IPS-18c (cell line): ENCODE results near the gene FGFR2.
A peak's percentile ranks its signal among the peaks of the same experiment; 100 is the strongest.

Experiments used
- H3K4me3 ChIP-seq: 2 replicates; pipeline ENCODE4 v1.7.0; 2013; ENCODE audit warnings: low read depth, mild to moderate bottlenecking, low read length, moderate library complexity; ENCODE audit not compliant: insufficient read depth
- H3K9me3 ChIP-seq: one replicate; pipeline ENCODE4 v1.6.1; 2013; ENCODE audit warnings: mild to moderate bottlenecking, low read length, moderate library complexity; ENCODE audit not compliant: control insufficient read depth, insufficient read depth

The FGFR2 gene

DNA sequence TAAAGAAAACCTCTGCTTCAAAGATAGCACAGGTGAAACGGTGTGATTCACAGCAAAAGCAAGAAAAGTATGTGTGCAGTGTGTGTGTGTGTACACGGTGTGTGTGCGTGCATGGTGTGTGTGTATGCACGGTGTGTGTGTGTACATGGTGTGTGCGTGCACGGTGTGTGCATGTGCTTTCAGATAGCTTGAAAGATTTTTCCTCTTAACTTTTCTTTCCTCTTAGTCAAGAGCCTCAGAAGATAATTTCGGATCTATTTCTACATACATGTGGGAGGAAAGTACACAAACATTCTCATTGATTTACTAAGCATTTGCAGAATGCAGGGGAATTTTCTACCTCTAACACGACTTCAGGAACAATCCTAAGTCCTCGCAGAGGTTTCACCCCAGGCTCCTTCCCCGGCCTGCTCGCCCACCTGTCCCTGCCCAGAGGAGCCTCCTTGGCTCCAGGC is 2.9 kb downstream of the FGFR2 start:
- Histone ChIP-seq H3K9me3 (no peaks in the 10 kb centered on the region), H3K4me3 (peak overlapping the region; percentile 94)

DNA sequence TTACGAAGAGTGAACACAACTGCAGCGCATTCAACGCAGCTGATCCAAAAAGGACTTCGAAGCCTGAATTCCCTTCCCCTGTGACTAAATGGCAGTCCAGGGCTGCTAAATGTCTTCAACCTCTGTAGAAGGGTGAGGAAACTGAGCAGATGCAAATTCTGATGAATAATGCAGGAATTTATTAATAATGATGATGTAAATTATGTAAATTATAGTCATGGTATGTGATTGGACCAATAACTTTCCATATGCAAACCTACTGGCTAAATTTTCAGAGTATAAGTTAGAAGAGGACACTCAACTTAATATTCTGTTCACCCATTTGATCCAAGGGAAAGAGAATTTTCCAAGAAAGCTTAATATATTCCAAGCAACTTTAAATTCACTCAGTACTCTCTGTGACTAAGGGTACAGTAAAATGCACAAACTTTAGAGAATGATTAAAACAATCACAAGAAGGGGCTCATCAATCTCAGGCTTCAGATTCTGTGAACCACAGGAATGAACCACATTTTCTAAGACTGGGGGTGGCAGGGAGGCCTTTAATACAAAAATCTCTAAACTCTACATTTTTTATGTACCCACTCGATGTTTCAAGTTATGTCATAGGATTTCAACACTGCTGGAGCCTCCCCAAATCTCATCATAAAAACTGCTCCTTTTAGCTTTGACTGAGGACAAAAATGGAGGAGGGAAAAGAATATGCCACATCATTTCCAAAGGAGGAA is 3.5 kb downstream of the FGFR2 start:
- peak overlapping the region; percentile 94 for H3K4me3 ChIP-seq
- no peaks in the 10 kb centered on the region for H3K9me3 ChIP-seq

DNA sequence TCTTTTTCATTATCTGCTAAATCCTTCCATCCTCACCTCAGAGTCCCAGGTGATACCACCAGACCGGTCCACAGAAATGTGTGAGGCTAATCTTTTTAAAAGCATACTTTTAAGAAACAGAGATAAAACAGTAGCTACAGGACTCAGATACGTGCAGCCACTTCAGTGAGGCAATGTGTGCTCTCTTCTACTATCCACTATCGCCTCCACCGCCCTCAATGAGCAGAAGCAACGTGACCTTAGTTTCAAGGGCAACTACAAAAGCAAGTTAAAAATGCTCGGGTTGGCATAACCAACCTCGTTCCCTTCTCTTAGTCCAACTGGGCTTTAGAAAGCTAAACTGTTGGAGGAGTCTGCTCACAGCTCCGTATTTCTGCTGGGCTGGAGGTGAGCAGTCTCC is 4.2 kb downstream of the FGFR2 start:
- no peak overlapping the region for H3K4me3 ChIP-seq

DNA sequence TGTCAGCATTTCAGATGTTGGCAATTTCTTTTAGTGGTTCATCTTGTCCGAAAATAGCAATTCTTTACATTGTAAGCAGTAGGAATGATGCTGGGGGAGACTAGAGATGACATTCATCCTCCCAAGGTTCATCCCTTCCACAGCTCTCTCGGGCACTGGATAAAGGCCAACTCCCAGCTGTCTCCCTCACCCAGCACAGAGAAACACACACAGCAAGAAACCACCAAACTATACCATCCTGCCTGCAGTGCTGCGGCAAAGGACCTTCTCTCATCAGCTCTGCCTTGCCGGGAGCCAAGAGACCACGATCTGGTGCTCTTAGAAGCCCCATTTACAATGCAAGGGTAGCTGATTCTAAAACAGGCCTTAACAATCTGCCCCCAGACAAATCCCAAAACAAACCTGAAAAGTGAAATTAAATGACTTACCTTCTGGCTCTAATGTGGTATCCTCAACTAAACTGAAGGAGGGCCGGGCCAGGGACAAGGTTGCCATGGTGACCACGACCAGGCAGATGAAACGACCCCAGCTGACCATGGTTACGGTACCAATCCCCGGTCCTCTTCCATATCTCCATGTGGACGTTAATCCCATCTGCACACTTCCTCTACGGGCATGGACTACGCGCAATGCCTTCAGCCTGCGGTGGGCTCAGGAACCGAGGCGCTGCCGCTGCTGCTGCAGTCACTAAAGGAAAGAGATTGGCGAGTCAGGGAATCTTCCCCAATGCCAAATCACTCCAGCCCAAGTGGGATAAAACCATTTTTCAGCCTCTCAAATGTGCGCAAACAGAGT is 4.8 kb downstream of the FGFR2 start:
- H3K4me3 ChIP-seq: no peak overlapping the region
- no peaks in the 10 kb centered on the region for H3K9me3 ChIP-seq

More for the DNA sequence above, 4.2 kb downstream of the FGFR2 start:
- no peaks in the 10 kb centered on the region for H3K9me3 ChIP-seq

DNA sequence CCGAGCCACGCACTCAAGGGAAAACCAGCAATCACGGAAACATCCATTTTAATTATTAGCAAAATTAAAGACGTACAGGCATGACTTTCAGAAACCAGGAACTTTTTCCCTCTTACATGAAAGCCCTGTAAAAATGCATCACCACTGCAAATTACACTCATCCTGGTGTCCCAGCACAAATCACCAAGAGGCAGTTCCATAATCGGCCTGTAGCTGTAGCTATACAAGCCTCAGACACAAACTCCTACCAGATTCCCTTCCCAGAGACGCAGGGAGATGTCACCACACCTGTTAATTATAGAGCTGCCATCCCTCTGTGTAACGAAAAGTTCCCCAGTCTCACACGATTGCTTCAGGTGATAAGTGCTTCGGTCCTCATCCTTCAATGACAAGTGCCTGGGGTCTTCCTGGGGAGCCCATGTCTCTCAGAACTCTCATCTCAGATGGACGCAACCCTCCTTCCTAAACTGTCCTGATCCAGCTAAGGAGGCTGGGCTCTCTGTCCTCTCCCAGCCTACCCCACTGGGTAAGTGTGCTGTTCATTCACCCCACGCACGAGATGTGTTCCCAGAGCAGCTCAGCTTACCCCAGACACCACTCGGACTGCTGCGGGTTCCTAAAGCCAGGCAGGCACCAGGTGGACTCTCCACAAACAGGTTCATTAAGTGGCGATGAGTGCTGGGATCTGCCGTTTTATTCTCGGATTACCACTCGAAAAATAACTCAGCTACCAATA is 5.9 kb downstream of the FGFR2 start:
- Histone ChIP-seq H3K9me3 (no peaks in the 10 kb centered on the region), H3K4me3 (no peak overlapping the region)

DNA sequence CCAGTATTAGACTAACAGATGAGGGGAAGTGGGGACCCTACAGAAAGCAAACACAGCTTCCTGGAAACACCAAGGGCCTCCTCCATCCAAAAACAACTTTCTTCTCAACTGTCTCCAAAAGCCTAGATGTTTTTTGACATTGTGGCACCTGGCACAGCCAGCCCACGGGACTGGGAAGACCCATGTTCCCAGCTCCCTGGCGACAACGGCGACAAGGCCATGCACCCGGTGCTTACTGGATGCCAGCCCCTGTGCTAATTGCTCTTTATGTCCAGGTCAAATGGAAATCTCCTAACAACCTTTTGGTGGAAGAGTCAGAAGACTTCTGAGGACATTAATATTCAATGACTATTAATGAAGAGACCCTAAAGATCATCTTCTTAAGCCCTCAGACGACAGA is 7.1 kb downstream of the FGFR2 start:
- H3K9me3 ChIP-seq: no peaks in the 10 kb centered on the region
- H3K4me3 ChIP-seq: no peak overlapping the region

DNA sequence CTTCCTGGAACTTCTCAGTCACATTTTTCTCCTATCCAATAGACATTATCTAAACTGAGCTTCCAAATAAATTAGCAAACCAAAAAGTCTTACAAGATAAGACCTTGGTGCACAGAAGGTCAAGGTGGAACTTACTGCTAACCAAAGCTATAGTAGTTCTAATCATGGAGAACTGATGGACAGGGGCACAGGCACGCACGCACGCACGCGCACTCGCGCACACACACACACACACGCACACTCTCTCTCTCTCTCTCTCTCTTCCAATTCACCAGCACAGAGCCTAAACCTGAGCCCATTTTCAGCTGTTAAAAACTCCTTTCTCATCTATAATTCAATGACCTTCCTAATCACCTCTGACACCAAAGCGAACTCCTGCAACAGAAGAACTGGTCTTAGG is 7.5 kb downstream of the FGFR2 start:
- Histone ChIP-seq H3K4me3 (no peak overlapping the region), H3K9me3 (no peaks in the 10 kb centered on the region)

DNA sequence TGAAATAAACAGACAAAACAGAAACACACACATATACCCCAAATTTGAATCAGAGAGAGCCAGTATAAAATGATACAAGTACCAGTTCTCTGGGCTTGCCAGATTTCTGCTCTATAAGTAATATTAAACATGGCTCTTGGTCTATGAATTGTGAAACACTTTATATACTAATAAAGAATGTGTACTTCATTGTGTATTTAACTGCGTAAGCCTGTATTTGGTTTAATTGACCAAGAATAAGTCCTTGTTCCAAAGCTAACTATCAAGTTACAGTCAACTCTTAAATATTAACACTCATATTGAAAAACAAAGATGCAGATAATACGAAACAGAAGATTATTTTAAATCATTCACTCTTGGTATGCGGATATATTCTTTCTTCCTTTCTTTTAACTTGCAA is 8.7 kb downstream of the FGFR2 start:
- Histone ChIP-seq H3K9me3 (no peaks in the 10 kb centered on the region), H3K4me3 (no peak overlapping the region)

DNA sequence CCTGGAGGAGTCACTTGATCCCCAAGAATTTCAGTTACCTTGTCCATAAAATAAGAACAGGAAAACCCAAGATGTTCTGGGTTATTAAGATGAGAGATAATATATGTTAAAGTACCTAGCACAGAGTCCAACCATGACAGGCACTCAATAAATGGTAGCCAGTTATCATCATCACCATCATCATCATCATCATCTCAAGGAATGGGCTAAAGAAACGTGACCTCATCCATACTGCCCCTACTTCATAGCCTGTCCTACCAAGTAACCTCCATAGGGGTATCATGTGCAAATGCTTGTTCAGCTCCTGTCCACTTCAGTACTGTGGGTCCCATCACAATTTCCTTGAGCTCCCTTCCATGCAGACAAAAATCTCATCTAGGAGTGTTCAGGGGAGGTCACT is 14.4 kb downstream of the FGFR2 start:
- no peaks in the 10 kb centered on the region for H3K9me3 ChIP-seq
- no peak overlapping the region for H3K4me3 ChIP-seq

DNA sequence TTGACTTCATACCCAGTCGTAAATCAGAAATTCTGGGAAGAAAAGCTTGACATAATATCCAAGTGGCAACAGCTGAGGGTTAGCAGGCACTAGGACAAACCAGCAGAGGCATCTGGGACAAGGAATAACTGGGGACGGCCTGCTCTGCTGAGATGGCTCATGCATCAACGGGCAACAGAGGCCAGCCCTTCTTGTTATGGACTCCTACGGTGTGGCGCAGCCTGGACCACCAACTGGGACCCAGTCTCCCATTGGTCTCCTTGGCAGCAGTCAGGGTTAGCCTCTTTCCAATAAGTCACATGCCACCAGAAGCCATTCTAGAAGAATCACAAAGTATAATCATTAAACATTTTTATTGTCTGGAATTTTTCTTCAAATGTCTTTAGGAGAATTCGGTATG is 15.0 kb downstream of the FGFR2 start:
- H3K9me3 ChIP-seq: no peaks in the 10 kb centered on the region
- no peak overlapping the region for H3K4me3 ChIP-seq

DNA sequence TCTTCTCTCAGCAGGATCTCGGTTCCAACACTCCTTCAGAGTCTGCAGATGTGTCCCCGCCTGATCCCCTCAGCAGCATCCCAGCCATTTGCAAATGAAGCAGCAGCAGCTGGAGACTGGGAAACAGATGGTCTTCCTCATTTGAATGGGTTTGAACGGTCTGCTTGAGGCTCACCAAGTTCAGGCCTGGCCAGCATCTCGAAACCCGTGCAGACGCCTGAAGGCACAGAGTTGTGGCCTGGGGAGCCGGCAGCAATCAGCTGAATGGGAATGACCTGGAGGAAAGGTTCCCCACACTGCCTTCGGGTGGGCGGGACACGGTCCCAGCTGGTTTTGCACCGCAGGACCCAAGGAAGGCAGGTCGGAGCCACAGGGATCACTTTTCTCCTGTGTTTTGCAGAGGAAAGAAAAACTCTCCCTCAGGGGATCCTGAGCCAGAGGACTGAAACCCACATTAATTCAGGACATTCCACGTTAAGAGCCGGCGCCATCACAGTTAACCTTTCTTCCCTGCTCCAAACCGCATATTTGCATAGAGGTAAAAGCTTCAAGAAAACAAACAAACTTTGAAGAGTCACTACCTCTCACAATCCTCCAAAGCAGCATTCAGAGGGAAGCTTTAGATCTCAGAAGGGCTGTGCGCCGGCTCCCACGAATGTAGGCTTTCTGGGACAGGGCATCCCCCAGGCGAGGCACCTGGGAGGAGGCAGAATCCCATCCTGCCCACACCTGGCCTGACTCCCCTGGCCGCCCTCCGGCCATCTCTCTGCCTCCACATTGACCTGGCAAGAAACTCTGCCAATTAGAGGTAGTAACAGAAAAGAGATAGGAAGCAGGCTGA is 17.7 kb downstream of the FGFR2 start:
- Histone ChIP-seq H3K4me3 (0 out of 2 replicates have a peak overlapping the region, but pooled peaks have one; percentile 5), H3K9me3 (no peaks in the 10 kb centered on the region)

DNA sequence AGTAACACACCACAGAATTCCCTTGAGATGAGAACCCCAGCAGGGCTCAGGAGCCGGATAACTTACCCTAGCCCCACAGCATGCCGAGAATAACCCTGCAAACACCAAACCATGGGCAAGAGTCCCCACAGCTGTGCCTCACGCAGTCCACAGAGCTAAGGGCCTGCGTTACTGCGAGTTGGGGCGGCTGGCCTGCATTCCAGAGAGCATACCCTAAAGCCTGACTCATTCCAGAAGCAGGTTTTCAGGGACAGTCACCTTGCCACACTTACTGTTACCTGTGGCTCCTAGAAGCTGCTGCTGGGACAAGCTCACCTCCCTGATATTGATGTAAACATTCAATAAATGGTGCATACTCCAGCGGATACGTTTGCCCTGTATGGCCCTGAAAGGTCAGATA is 18.6 kb downstream of the FGFR2 start:
- peak overlapping the region; percentile 17; the same call in 1 of the 2 replicates for H3K4me3 ChIP-seq

DNA sequence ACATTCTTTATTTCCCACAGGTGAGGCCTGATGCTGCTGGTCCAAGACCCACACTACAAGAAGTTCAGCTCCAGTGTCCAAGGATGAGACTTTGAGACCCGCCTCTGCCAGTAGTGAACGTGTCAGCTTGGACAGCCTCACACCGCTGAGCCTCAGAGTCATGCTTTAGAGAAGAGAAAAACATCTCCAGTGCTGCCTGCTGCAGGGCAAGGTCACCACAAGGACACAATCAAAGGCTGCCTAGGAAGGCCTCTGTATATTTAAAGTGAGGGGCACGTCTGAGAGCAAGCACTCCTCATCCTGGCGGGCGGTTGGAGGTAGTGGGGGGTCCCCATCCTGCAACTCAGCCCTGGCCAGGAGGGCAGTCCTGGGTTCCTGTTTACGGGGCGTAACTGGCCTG is 19.3 kb downstream of the FGFR2 start:
- no peak overlapping the region for H3K4me3 ChIP-seq
- H3K9me3 ChIP-seq: no peaks in the 10 kb centered on the region

More for the DNA sequence above, 18.6 kb downstream of the FGFR2 start:
- no peaks in the 10 kb centered on the region for H3K9me3 ChIP-seq

DNA sequence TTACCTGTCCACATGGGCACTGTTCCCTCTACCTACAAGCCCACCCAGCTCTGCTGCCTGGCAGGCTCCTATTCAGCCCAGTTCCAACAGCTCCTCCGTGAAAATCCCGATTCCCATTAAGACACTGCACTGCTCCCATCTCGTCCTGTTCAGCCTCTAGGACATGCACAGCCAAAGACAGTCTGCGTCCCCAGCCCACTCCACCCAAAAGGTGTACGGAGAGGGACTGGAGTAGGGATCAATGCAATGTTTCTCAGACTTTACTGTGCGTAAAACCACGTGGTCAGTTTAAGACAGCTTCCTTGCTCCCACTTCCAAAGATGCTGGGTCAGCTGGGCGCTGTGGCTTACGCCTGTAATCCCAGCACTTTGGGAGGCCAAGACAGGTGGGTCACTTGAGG is 19.9 kb downstream of the FGFR2 start:
- Histone ChIP-seq H3K9me3 (no peaks in the 10 kb centered on the region), H3K4me3 (no peak overlapping the region)

DNA sequence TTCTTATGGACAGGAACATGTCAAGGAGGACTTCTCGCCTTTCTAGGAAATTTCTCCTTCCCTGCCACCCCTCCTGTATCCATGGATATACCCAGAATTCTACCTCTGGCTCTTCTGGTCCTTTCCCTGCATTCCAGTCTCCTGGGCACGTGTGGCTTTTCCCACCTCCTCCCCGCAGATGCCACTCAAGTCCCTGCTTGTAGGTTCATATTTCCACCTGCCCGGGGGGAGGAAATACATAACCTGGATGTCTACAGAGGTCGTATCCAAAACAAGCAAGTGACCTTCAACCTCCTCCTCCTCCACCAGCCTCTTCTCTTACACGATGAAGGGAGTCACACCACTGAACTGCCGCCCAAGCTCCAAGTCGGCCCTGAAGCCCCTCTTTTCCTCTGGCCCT is 20.7 kb downstream of the FGFR2 start:
- H3K4me3 ChIP-seq: no peak overlapping the region

DNA sequence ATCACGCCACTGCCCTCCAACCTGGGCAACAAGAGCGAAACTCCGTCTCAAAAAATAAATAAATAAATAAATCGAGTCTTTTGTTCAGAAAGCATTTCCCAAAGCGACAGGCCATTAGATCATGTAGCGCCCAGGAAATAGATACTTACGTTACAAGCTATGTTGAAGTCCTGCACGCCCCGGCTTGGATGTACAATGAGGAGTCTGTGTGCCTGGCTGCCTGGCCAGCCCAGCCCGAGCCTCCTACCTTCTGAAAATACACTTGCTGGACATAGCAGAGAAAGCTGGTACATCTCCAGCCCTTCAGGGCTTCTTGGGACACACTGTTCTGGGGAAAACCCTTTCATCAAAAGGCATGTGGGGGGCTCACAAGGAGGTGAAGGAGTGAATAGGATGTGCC is 22.1 kb downstream of the FGFR2 start:
- Histone ChIP-seq H3K9me3 (no peaks in the 10 kb centered on the region), H3K4me3 (no peak overlapping the region)

More for the DNA sequence above, 20.7 kb downstream of the FGFR2 start:
- H3K9me3 ChIP-seq: no peaks in the 10 kb centered on the region
